Ammon's horn (tissue), 1 donor: ENCODE measurements around the gene VEZF1.

Experiments used
- DNase-seq: peaks from one replicate; pipeline ENCODE4 v3.0.0-alpha.2; 2016; ENCODE audit warnings: low spot score

Gene VEZF1

GRCh38 chr17:57928928-57929327 lies 59.1 kb downstream of the VEZF1 start:
- DNase-seq, result no peak

- peak; percentile 82 for DNase-seq
Measured at GRCh38 chr17:57927048-57927723, 60.9 kb downstream of the VEZF1 start.

DNA sequence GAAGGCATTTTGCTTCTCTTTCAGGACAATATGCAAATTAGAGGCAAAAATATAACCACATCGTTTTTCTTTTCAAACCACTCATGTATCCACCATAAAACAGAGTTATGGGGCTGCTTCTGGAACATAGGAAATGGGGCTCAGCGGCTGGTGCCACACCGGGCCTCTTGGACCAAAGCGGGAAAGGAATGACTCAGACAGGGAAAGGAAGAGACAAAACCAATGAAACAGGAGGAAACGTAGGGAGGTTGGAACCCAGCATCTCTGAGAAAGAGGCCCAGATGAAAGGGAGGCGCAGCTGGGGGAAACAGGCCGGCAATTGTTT lies 61.4 kb downstream of the VEZF1 start:
- DNase-seq, result no peak

- DNase-seq, result no peak
Measured at GRCh38 chr17:57925361-57925990, 62.6 kb downstream of the VEZF1 start.

DNA sequence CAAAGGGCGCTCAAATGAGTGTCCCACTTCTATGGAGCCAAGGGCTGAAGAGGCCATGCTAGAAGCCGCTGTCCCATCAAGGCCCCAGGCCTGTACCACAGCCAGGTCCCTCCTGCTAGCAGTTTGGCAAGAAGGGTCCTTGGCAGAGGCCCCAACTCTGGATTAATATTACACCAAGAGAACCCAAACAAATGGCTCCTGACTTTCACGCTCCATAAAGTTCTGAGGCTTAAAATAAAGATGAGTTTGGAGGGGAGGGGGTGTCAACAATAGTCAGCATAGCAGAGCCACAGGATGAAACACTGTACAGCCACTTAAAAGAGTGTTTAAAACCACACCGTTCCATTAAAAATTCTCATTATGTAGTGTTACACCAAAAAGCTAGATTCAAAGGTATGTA lies 63.4 kb downstream of the VEZF1 start:
- no peak for DNase-seq
